IPS DF 19.7 (cell line): ENCODE results near the gene F2.

Source experiments
- DNase-seq: peaks from one replicate; pipeline ENCODE4 v3.0.0-alpha.2; 2013; ENCODE audit warnings: low read depth, low spot score

The F2 gene

DNA sequence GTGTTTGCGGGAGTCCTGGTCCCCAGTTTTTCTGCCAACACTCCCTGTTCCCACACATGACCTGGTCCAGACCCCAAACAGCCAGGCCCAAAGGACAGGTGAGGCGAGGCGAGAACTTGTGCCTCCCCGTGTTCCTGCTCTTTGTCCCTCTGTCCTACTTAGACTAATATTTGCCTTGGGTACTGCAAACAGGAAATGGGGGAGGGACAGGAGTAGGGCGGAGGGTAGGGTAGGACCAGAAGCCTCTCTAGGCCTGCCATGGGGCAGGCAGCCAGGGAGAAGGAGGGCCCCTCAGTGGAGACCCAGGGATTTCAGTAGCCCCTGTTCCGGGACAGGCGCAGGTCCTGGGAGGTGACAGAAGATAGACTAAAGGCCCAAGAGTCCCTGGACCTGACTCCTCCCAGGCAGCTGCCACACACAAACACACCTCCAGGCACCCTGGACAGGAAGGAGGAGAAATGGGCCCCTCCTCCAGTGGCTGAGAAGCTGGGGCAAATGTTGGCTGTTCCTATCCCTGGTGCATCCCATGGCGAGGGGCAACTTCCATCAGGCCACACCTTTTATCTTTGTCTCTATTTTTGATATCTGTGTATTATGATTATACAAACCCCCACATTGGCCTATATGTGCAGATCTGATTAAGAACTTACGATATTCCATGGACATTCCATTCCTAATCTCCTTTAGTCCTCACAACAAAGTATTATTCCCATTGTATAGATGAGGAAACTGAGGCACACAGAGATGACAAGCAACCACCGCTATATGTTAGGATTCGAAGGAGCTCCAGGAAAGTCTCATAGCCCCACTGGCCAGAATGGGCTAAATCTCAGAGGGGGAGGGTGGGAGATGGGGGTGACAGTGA lies 626 bp upstream of the F2 start:
- DNase-seq = no peak

DNA sequence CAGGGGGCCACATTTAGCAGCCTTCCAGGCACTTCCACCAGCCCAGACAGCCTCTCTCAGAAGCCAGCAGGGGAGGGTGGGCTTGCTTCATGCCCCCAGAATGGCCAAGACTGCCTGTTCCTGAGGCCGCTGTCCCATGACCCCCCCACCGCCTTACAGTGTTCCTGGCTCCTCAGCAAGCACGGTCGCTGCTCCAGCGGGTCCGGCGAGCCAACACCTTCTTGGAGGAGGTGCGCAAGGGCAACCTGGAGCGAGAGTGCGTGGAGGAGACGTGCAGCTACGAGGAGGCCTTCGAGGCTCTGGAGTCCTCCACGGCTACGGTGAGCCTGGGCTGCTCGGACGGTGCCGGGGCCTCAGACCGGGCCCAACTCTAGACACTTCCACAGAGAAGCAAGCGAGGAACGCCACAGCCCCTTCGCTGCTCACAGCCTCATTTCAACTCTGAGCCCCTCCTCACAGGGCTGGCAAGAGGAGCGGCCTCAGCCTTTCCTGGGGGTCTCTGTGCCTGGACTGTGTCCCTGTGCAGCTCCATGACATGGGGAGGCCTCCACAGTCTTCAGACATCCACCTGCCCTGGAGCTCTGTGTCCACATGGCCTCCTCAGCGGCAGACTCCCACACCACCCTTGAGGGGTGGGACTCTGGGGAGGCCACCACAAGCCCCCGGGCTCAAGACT lies 668 bp downstream of the F2 start:
- DNase-seq = no peak

DNA sequence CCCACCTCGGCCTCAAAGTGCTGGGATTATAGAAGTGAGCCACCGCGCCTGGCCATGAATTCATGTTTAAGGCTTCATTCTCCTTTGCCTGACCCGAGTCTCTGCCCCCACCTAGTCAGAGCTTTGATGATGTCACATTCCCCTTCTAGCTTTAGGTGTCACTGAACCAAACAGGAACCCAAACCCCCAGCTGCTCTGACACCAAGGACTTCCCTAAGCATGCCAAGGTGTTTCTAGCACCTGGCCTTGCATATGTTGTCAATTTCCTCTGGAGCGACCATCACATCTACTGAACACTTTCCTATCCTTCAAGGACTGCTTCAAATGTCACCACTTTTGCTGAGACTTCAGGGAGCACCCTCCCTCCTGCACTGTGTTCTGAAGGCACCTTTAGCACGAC lies 2.3 kb downstream of the F2 start:
- no peak for DNase-seq

DNA sequence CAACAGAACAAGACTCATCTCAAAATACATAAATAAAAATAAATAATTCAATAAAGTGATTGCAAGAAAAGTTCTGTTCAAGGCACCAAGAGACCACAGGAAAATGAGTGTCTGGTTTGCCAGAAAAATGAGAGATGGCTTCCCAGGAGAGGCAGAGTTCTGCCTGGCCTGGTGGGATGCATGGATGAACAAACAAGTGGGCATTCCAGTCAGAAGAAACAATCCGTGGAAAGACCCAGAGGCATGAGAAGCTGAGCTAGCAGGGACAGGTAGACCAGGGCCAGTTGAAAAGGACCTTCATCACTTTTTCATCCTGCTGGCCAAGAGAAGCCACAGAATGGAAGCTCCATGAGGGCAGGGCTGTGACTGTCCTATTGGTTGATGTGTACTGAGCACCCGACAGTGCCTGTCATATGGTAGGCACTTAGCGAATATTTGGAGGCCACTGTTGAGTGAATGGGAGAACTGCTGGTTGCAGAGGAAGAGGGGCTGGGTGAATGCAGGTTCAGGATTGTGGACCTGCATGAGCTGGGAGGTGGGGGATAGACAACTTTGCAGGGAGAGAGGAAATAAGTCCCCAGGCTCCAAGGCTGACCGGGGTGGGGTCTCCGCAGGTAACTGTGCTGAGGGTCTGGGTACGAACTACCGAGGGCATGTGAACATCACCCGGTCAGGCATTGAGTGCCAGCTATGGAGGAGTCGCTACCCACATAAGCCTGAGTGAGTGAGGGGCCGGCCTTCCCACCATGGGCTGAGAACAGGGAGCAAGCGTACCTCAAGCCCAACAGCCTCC lies 3.7 kb downstream of the F2 start:
- DNase-seq = no peak

DNA sequence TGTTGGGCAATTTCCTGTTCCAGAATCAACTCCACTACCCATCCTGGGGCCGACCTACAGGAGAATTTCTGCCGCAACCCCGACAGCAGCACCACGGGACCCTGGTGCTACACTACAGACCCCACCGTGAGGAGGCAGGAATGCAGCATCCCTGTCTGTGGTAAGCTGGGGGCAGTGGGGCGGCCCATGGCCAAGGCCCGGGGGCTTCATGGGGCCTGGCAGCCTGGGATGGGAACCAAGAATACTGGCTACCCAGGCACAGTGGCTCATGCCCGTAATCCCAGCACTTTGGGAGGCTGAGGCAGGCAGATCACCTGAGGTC lies 4.3 kb downstream of the F2 start:
- DNase-seq = no peak

DNA sequence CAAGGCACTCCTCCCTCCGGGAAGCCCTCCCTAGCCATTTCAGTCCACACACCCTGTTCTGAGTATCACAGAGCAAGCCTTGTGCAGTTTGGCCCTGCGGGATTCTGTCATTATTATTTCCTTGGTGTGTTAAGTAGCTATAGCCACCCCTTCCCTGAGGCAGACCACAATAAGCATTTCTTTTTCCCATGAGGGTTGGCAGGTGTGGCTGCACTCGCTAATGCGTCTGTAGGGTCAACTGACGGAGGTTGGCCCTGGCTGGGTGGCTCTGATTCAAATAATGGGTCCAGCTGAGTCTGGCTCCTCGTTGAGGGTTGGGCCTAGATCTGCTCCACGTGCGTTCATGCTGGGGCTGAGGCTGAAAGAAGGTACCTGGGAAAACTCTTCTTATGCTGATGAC lies 5.1 kb downstream of the F2 start:
- DNase-seq = no peak

DNA sequence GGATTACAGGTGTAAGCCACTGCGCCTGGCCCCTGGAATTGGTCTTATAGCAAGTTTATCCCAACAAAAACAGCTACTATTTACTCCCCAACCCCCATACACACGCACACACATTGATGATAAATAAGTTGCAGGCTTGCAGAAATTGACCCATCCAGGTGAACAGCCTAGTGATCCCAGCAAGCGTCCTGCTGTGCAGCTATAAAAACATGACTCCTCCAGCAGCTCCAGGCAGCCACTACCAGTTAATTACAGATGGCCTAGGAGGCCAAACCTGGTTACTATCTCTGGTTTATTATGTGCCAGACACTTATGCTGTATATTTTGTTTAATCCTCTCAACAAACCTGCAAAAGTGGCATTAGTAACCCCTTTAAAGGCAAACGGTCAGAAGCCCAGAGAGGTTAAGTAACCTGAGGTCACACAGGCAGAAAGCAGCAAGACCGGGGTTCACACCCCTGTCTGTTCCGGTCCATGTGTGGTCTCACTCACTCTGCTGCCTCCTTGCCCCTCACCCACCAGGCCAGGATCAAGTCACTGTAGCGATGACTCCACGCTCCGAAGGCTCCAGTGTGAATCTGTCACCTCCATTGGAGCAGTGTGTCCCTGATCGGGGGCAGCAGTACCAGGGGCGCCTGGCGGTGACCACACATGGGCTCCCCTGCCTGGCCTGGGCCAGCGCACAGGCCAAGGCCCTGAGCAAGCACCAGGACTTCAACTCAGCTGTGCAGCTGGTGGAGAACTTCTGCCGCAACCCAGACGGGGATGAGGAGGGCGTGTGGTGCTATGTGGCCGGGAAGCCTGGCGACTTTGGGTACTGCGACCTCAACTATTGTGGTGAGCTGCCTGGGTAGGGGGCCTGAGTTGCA lies 6.6 kb downstream of the F2 start:
- DNase-seq = no peak

DNA sequence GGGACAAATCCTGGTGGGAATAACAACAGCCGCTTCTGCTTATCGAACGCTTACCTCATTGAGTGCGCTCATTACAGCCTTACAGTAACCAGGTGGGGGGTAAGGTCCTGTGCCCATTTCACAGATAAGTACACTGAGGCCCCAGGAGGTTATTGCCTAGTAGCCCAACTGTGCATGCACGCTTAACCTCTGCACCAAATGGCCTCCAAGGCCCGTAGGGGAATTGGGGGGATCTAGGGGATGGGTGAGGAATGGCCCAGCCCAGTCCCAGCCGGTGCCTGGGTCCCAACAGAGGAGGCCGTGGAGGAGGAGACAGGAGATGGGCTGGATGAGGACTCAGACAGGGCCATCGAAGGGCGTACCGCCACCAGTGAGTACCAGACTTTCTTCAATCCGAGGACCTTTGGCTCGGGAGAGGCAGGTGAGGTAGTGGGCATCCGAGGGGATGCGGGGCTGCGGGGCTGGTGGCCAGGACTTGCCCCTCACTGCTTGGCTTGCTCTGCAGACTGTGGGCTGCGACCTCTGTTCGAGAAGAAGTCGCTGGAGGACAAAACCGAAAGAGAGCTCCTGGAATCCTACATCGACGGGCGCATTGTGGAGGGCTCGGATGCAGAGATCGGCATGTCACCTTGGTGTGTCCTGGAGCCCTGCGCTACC lies 7.3 kb downstream of the F2 start:
- no peak for DNase-seq

DNA sequence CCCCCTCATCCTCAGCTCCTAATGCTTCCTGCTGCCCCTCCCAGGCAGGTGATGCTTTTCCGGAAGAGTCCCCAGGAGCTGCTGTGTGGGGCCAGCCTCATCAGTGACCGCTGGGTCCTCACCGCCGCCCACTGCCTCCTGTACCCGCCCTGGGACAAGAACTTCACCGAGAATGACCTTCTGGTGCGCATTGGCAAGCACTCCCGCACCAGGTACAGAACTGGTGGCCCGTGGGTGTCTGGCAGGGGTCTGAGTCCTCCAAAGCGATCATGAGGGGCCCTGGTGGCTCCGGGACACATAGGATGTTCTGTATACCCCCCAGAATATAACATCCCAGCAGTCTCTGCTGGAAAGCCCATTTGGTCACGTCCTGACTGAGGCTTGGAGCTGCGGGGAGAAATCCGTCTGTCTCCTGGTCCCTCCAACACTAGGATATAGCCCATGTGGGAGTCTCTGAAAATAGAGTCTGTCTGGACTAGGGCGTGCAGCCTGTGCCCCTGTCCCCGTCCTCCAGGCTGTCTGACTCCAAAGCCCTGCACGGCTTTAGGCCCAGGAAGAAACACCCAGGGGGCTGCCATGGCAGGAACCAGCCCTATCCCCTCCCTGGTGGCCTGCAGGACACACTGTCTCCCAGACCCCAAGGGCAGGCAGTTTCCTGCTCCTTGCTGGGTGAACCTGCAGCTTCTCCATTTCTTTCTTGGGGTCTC lies 9.1 kb downstream of the F2 start:
- no peak for DNase-seq

DNA sequence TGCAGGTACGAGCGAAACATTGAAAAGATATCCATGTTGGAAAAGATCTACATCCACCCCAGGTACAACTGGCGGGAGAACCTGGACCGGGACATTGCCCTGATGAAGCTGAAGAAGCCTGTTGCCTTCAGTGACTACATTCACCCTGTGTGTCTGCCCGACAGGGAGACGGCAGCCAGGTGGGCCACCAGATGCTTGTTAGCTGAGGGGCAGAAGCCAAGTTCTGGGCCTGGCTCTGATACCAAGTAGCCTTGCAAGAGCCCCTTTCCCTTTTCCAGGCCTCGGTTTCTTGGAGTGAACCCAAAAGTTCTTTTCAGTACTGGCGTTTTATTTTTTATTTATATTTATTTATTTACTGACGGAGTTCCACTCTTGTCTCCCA lies 9.6 kb downstream of the F2 start:
- DNase-seq = no peak

DNA sequence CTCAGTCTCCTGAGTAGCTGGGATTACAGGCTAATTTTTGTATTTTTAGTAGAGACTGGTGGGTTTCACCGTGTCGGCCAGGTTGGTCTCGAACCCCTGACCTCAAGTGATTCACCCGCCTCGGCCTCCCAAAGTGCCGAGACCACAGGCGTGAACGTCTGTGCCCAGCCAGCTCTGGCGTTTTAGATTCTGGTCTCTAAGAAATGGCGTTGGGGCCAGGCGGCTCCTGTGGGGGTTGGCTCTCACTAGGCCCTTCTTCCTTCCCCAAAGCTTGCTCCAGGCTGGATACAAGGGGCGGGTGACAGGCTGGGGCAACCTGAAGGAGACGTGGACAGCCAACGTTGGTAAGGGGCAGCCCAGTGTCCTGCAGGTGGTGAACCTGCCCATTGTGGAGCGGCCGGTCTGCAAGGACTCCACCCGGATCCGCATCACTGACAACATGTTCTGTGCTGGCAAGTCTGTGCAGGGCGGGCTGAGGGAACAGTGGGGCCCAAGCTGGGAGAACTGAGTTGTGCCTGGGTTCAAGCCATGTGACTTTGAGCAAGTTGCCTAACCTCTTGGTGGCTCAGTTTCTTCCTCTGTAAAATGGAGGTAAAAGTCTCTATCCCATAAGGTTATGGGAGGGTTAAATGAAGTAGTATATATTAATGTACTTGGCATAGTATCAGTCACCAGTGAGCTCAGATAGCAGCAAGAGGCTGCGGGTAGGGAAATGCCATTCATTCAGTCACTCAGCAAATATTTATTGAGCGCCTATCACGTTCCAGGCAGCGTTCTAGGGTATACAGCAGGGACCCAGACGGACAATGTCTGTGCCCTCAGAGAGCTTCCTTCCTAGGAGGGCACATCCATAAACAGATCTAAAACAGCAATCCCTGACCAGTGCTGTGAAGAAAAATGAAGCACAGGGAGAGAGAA lies 10.4 kb downstream of the F2 start:
- DNase-seq = no peak

DNA sequence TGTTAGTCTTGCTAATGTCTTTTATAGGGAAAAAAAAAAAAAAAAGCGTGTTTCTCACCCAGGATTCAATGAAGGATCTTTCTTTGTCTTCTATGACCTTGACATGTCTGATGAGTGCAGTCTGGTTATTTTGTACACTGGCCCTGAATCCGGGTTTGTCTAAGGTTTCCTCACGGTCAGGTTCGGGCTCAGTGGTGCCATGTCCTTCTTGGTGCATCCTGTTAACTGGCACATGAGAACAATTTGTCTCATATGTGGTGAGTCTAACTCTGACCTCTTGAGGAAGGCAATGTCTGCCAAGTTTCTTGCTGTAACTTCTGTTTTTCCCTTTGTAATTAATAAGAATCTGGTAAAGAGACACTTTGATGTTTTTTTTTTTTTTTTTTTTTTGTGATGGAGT lies 12.5 kb downstream of the F2 start:
- DNase-seq = no peak

DNA sequence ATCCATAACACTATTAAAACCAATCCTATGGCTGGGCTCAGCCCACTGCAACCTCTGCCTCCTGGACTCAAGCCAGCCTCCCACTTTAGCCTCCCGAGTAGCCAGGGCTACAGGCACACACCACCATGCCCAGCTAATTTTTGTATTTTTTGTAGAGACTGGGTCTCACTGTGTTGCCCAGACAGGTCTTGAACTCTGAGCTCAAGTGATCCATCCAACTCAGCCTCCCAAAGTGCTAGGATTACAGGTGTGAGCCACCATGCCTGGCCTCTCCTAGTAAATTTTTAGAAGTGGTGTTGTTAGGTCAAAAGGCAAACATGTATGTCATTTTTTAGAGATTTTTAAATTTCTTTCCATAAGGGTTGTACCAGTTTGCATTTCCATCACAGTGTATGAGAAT lies 14.2 kb downstream of the F2 start:
- no peak for DNase-seq

DNA sequence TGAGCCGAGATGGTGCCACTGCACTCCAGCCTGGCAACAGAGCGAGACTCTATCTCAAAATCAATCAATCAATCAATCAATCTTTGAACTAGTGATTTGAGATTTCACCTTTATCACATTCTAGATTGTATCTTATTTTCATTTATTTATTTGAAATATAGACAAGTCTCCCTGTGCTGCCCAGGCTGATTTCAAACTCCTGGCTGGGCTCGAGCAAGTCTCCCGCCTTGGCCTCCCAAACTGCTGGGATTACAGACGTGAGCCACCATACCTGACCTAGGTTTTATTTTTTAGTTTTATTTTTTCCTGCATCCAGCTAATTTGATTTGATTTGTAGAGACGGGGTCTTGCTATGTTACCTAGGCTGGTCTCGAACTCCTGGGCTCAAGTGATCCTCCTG lies 17.1 kb downstream of the F2 start:
- DNase-seq = no peak

DNA sequence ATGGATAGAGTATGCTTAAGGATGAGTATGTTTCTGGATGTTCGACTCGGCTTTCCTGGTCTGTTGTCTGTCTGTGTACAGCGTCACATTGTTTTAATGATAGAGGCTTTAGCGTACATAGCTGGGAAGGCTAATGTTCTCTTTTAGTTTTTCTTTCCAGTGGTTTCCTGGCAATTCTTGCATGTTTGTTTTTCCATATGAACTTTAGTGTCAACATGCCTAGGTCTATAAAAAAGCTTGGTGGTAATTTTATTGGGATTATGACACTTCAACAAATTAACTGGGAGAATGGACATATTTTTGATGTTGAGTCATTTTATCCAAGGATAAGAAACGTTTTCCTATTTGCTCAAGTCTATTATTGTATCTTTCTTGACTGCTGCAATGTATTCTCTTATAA lies 17.6 kb downstream of the F2 start:
- no peak for DNase-seq

DNA sequence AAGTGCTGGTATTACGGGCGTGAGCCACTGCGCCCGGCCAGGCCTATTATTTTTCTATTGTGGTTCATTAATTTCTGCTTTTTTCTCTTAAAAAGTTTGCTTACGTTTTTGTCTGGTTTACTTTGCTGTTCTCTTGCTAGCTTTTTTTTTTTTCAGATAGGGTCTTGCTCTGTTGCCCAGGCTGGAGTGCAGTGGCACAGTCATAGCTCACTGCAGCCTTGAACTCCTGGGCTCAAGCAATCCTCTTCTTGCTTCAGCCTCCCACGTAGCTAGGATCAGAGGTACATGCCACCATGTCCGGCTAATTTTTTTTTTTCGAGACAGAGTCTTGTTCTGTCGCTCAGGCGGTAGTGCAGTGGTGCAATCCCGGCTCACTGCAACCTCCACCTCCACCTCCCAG lies 18.7 kb downstream of the F2 start:
- no peak for DNase-seq

DNA sequence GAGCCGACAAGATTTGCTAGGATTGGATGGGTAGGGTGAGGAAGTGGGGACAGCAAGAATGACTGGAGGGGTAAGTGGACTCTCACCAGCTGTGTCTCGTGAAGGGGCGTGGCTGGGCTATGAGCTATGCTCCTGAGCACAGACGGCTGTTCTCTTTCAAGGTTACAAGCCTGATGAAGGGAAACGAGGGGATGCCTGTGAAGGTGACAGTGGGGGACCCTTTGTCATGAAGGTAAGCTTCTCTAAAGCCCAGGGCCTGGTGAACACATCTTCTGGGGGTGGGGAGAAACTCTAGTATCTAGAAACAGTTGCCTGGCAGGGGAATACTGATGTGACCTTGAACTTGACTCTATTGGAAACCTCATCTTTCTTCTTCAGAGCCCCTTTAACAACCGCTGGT lies 19.9 kb downstream of the F2 start:
- DNase-seq = no peak

DNA sequence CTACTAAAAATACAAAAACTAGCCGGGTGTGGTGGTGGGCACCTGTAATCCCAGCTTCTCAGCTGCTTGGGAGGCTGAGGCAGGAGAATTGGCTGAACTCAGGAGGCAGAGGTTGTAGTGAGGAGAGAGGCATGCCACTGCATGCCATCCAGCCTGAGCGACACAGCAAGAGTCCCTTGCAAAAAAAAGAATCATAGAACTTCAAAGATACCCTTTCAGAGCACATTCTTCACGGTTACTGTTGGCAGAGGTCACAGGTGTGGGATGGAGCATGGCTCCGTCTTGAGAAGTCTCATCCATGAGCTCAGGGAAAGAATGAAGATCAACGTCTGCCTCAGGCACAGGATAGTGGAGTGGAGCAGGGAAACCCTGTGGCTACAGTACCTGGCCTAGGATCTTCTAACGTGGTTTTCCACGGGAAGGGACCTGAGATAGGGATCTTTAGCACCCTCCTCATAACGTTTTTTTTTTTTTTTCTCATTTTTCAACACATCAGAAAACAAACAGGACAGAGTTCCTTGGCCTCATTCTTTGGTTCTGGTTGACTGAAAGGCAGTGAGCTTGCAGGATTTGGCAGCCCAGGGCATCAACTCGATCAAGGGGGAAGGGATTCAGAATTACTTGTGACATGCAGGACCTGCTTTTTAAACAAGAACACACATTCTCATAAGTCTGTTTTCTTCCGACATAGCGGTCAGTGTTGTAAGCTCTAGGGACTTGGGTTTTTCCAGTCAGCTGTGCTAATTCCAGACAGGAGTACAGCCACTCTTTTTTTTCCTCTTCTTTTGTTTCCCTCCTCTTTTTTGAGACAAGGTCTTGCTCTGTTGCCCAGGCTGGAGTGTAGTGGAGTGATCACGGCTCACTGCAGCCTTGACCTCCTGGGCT lies 22.8 kb downstream of the F2 start:
- no peak for DNase-seq

DNA sequence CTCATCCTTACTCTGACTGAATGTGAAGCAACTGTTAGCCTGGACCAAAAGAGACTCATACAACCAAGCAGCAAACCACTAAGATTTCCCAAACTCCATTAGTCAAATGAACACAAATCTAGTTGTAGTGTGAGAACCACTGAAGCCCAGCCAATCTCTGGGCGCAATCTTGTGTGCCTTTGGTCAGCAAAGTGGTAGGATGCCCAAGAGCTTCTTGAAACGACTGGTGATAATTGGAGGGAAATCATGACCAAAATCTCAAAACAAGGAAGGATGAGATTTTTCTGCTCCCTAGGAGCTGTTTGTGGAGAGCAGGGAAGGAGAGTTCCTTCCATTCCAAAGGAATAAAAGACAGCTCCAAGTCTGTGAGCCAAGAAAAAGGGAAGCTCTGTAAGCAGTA lies 24.0 kb downstream of the F2 start:
- DNase-seq = no peak
